NCI-H82 (cell line): ENCODE data around the gene DCC.

Experiments
- DNase-seq: peaks from one replicate; lab custom pipeline; 2025; lab: John Stamatoyannopoulos, UW

Gene DCC

GRCh38 chr18:52602820-52603219 lies 262.8 kb downstream of the DCC start:
- DNase-seq = no peak

- no peak for DNase-seq
Measured at GRCh38 chr18:52605345-52605744, 265.3 kb downstream of the DCC start.

- DNase-seq = no peak
Measured at GRCh38 chr18:52607985-52608384, 268.0 kb downstream of the DCC start.

GRCh38 chr18:52610451-52611115 lies 270.6 kb downstream of the DCC start:
- DNase-seq = no peak

GRCh38 chr18:52612406-52612805 lies 272.4 kb downstream of the DCC start:
- DNase-seq = no peak

GRCh38 chr18:52615321-52615720 lies 275.3 kb downstream of the DCC start:
- DNase-seq = no peak

- DNase-seq = no peak
Measured at GRCh38 chr18:52615943-52616342, 275.9 kb downstream of the DCC start.

GRCh38 chr18:52617931-52618330 lies 277.9 kb downstream of the DCC start:
- no peak for DNase-seq

- no peak for DNase-seq
Measured at GRCh38 chr18:52620926-52621439, 281.0 kb downstream of the DCC start.

GRCh38 chr18:52624702-52625101 lies 284.7 kb downstream of the DCC start:
- DNase-seq = peak; percentile 49

GRCh38 chr18:52636536-52636935 lies 296.5 kb downstream of the DCC start:
- DNase-seq = peak; percentile 10

- no peak for DNase-seq
Measured at GRCh38 chr18:52648201-52648600, 308.2 kb downstream of the DCC start.

- DNase-seq = no peak
Measured at GRCh38 chr18:52652391-52652790, 312.4 kb downstream of the DCC start.

- DNase-seq = no peak
Measured at GRCh38 chr18:52657043-52657805, 317.2 kb downstream of the DCC start.

GRCh38 chr18:52667463-52668065 lies 327.6 kb downstream of the DCC start:
- DNase-seq = no peak

- DNase-seq = peak; percentile 68
Measured at GRCh38 chr18:52670896-52671295, 330.9 kb downstream of the DCC start.

- DNase-seq = no peak
Measured at GRCh38 chr18:52678034-52678433, 338.0 kb downstream of the DCC start.

- no peak for DNase-seq
Measured at GRCh38 chr18:52678551-52678950, 338.6 kb downstream of the DCC start.

GRCh38 chr18:52679354-52679753 lies 339.4 kb downstream of the DCC start:
- DNase-seq = no peak

- DNase-seq = no peak
Measured at GRCh38 chr18:52682260-52682659, 342.3 kb downstream of the DCC start.

GRCh38 chr18:52685316-52685715 lies 345.3 kb downstream of the DCC start:
- DNase-seq = no peak

GRCh38 chr18:52691841-52692240 lies 351.8 kb downstream of the DCC start:
- no peak for DNase-seq

GRCh38 chr18:52694804-52695203 lies 354.8 kb downstream of the DCC start:
- DNase-seq = peak; percentile 53
